ENCODE data around the gene ELL2.

Gene ELL2

DNA sequence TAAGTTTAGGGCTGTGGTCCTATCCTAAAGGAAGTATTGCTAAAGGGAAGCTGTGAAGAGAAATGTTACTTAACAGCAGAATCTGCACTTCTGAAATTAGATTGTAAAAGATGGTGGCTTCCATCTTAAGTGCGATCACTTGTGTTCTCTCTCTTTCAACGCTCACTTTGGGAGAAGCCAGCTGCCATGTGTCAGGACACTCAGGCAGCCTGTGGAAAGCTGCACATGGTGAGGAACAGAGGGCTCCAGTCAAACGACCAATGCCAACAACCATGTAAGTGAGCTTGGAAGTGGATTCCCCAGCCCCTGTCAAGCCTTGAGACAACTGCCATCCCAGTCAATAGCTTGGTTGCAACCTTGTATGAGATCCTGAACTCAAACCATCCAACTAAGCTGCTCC, 87.4 kb downstream of the ELL2 start:
- no peak for DNase-seq

DNA sequence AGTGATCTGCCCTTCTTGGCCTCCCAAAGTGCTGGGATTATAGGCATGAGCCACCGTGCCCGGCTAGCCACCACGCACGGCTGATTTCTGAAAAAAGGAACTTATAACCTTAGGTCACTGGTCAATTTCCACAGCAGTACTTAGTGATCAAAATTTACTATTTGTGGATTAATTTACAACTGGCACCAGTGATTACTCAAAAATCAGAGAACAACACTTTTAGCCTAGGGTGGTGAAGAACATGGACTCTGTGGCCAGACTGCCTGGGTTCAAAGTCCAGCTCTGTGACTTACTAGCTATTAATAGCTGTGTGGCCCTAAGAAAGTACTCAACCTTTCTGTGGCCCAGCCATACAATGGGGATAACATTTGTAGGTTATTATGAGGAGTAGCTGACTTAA, 88.3 kb downstream of the ELL2 start:
- no peak for DNase-seq

- DNase-seq = no peak
Measured at GRCh38 chr5:95872346-95873268, 89.0 kb downstream of the ELL2 start.

DNA sequence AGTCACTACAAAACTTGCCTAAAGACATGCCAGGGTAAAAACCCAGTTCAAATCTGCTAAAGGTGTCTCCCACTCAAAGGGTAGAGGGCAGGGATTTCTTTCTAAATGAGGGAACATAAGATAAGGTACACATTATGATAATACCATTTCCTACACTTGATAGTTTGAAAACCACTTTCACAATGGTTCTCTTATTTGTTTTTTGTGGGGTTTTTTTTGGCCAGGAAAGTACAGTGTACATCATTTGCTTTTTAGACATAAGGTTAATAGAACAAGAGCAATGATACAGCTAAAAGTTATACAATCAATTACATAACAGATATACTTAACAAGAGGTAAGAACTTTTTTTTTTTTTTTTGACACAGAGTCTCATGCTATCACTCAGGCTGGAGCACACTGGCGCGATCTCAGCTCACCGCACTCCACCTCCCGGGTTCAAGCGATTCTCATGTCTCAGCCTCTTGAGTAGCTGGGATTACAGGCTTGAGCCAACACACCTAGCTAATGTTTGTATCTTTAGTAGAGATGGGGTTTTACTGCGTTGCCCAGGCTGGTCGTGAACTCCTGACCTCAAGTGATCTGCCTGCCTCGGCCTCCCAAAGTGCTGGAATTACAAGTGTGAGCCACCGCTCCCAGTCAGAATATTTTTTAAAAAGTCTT, 90.4 kb downstream of the ELL2 start:
- no peak for DNase-seq

- no peak for DNase-seq
Measured at GRCh38 chr5:95870105-95870672, 91.5 kb downstream of the ELL2 start.

DNA sequence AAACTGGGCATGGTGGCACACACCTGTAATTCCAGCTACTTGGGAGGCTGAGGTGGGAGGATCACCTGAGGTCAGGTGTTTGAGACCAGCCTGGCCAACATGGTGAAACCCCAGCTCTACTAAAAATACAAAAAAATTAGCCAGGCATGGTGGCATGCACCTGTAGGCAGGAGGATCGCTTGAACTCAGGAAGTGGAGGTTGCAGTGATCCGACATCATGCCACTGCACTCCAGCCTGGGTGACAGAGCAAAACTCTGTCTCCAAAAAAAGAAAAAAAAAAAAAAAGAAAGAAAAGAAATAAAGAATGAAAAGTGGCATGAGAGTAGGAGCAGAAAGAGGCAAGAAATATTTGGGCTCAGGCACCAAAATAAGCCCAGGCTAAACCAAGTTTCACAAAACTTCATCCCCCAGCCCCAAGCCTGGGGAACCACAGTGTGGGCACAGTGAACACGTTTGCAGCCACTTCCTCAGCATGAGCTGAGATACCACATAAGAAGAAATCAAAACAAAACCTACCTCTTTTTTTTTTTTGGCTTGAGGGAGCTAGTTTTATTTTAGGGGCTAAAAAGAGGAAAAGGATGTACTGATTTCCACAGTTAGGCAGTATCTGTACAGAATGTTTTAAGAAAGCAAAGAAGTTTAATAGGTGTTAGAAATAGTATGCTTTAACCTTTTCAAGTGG, 92.3 kb downstream of the ELL2 start:
- peak; percentile 34 for DNase-seq

GRCh38 chr5:95868136-95868535, 93.5 kb downstream of the ELL2 start:
- no peak for DNase-seq

- no peak for DNase-seq
Measured at GRCh38 chr5:95866435-95867040, 95.1 kb downstream of the ELL2 start.

DNA sequence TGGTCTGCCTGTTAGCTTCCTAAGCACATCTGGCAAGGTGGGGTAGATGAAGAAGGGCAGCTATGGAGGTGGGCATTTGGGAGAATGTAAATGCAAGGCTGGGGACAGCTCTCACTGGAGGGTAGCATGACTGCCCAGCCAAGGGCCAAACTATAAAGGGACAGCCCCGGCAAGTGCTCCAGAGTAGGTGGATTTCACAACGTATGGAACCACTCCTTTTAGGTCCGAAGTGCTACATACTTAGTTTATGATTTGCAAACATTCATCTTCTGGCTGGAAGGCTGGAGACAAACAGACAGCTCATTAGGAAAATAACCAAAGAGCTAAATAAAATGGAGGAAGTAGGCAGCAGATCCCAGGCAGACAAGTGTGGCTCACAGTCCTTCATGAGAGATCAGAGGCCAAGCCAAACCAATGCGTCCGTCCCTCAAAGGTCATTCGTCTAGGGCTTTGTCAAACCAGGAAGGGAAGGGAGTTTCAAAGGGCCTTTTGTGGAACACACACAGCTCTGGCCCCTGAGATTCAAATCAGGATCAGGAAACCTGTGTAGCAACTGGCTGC, 96.6 kb downstream of the ELL2 start:
- no peak for DNase-seq

GRCh38 chr5:95864456-95864855, 97.2 kb downstream of the ELL2 start:
- no peak for DNase-seq

GRCh38 chr5:95863383-95863757, 98.3 kb downstream of the ELL2 start:
- DNase-seq = no peak

DNA sequence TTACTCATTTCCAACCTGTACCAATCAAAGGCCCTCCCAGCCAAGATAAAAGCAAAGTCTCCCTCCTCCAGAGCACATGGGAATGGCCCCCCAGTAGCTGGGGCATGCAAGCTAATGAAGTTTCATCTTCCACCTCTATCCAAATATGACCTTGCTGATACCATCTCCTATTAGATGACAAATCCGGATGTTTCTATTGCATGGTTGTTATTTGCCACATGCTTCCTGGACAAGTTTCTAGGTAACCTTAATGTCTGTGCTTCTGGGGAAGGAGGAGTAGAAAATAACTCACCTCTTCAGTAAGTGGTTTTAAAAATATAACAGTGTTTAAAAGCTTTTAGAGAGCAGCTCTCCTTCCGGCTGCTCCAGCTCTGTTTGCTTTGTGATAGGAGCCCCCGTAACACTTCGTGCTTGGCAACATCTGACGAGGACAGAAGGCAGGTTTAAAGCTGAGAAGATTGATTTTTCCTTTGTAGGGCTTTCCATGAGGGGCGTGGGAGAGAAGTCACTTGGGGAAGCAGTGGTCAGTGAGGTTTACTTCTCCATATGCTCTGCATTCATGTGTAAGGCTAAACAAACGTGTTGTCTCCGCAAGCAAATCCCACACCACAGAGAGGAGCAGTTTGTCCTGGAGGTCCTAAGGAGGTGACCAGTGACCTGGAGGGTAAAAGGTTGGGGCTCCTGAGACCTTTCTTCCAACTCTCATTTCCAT, 98.8 kb downstream of the ELL2 start:
- DNase-seq = no peak

GRCh38 chr5:95861864-95862561, 99.6 kb downstream of the ELL2 start:
- DNase-seq = no peak

- DNase-seq = no peak
Measured at GRCh38 chr5:95861221-95861863, 100.3 kb downstream of the ELL2 start.

GRCh38 chr5:95859661-95860060, 102.0 kb downstream of the ELL2 start:
- no peak for DNase-seq

- peak; percentile 88 for DNase-seq
Measured at GRCh38 chr5:95858661-95859595, 102.7 kb downstream of the ELL2 start.

- no peak for DNase-seq
Measured at GRCh38 chr5:95858023-95858461, 103.6 kb downstream of the ELL2 start.

- no peak for DNase-seq
Measured at GRCh38 chr5:95857185-95857945, 104.3 kb downstream of the ELL2 start.

DNA sequence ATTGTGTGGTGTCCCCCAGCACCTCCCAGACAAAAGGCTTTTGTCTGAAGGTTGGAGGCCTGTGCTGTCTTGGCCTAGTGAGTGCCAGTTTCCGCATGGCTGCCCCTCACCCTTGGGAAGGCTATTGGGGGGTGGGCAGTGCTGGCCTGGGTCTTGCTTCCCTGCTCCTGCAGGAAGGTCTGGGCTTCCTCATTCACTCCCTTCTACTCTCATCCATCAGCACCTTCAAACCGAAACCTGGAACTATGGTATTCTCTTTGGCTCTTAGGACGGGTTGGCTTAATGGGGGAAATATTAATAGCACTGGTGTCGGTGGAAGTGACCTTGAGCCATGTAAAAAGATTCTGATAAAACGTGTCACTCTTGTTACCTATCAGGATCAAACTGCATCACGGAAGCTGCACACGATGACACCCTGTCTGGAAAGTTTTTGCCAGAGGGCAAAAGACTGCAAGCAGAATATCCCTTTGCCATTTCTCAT, 105.1 kb downstream of the ELL2 start:
- DNase-seq = no peak
